GM20000 (cell line): ENCODE measurements around the gene TMEM38A.
"Not testable (repeated sequence)": the region's sequence is repeated elsewhere in the genome, so short reads cannot be mapped to it uniquely, and the experiment has no call there.

ENCODE experiments used
- DNase-seq: peaks from one replicate; pipeline ENCODE4 v3.0.0; 2012; ENCODE audit warnings: low spot score
- CTCF ChIP-seq: IDR thresholded peaks from 2 replicates; pipeline ENCODE4 v1.5.1; 2012; ENCODE audit warnings: mild to moderate bottlenecking, control low read depth; ENCODE audit errors: extremely low read depth, missing control alignments

TMEM38A gene

GRCh38 chr19:16638666-16639065 is 22.3 kb upstream of the TMEM38A start:
- no peak for TF ChIP-seq CTCF
- DNase-seq, result no peak

- no peak for DNase-seq
- no peak for TF ChIP-seq CTCF
Observed at GRCh38 chr19:16640951-16641350, 20.0 kb upstream of the TMEM38A start.

GRCh38 chr19:16641695-16642094 is 19.2 kb upstream of the TMEM38A start:
- no peak for DNase-seq
- TF ChIP-seq CTCF, result no peak

GRCh38 chr19:16645140-16645539 is 15.8 kb upstream of the TMEM38A start:
- TF ChIP-seq CTCF, result no peak
- no peak for DNase-seq

- no peak for DNase-seq
- no peak for TF ChIP-seq CTCF
Observed at GRCh38 chr19:16649734-16650133, 11.2 kb upstream of the TMEM38A start.

- no peak for DNase-seq
- no peak for TF ChIP-seq CTCF
Observed at GRCh38 chr19:16650821-16651220, 10.1 kb upstream of the TMEM38A start.

GRCh38 chr19:16651421-16652188 is 9.3 kb upstream of the TMEM38A start:
- DNase-seq, result not testable (repeated sequence)

GRCh38 chr19:16652854-16653253 is 8.1 kb upstream of the TMEM38A start:
- TF ChIP-seq CTCF, result no peak
- no peak for DNase-seq
